GM19468 (cell line): ENCODE measurements around the gene NRXN3.

Experiments
- ATAC-seq: cut with Tn5 transposase; IDR thresholded peaks from one replicate; pipeline ENCODE4 v1.9.1; 2021; ENCODE audit warnings: mild to moderate bottlenecking, moderate library complexity, moderate number of reproducible peaks; ENCODE audit not compliant: unreplicated experiment; ENCODE audit errors: extremely low read depth

NRXN3 gene

DNA sequence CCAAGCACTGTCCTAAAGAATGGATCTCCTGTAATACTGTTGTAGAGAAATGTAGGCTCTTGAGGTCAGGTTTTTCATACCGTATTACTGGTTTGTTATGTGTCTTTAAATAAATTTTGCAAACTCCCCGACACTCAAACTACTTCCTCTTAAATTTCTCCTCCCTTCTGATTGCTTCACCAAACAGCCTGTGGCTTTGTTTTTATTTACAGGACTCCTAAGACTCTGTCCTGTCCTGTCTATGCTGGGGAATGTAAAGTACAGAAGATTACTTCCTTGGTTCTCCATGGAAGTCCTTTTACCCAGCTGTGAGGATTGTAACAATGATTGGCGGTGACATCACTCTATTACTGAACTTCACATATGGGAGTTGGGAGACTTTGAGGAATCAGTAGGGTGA lies 1167.6 kb downstream of the NRXN3 start:
- ATAC-seq, result no peak

DNA sequence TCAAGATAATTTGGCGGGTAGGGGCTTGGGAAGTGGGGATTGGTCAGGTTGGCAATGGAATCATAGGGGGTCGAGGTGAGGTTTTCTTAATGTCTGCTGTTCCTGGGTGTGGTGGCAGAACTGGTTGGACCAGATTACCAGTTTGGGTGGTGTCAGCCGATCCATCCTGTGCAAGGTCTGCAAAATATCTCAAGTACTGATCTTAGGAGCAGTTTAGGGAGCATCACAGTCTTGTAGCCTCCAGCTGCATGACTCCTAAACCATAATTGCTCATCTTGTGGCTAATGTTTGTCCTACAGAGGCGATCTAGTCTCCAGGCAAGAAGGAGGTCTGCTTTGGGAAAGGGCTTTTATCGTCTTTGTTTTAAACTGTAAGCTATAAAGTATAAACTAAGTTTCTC lies 1172.8 kb downstream of the NRXN3 start:
- ATAC-seq, result no peak

DNA sequence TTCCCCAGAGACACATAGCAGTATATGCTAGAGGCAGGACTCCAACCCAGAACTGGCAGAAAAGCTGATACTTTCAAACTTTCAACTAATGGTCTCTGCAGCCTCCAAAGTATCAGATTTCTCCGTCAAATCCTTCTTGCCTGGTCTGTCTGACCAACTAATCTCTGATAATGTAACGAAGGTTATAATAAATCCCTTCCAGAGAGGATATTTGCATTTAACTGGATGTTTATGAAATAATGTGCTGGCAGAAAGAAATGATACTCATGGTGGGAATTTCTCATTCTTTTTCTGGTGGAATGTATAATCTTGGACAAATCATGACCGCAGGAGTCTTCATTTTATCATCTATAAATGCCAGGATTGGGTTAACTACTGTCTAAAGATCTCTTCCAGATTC lies 1180.8 kb downstream of the NRXN3 start:
- no peak for ATAC-seq

DNA sequence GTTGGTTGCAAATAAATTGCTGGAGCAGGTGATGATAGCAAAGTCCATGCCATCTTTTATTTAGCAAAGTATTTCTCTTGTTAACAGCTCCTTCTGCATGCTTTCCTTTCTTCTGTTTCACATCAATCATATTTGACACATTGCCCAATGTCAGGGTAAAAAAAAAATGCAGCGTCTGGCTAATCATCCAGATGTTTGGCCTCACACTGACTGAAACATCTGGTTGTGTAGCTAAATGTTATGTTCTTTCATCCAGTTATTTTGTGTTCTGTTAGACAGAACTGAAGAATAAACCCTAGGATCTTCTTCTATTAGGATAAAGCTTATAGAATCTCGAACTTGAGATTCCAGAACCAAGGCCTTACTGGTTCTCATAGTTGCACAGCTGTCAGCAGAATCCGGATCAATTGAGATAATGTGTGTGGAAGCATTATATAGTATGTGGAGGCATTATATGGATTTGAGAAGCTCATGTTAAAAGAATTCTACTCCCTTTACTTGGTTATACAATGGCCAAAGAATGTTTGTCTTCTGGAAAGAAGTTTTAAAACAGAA lies 1182.0 kb downstream of the NRXN3 start:
- ATAC-seq, result no peak

DNA sequence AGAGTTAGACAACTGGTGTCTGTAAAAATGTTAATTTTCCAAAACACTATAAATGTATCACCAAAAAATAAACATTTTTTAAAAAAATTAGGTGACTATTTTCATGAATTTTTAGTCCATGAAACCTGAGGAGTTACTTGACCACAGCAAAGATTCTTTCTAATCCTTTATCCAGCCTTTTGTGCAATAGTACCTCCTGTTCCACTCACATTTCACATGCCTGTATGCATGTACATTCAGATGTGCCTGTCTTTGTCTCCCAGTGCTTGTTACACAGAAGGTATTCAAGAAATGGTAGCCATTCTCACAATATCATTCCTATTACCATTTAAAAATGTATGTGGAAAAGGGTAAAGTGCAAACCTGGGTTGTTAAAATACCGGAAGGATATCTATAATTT lies 1184.2 kb downstream of the NRXN3 start:
- ATAC-seq, result no peak

DNA sequence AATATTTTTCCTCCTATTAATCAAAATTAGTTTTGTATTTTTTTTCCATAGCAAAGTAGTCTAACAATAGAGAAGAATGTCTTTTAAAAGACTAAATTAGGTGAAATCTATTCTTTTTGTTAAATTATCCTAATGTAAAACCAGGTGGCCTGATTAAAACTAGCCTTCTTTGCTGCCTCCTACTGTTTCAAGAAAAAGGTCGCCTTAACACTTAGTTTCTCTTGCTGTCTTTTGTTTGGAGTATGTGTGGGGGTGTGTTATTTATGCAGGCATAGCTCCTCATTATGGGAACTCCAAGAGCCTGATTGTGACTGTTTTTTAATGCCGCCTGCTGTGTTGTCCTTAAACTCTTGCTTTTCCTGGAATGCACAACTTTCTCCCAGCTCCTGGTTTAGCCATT lies 1185.9 kb downstream of the NRXN3 start:
- no peak for ATAC-seq

DNA sequence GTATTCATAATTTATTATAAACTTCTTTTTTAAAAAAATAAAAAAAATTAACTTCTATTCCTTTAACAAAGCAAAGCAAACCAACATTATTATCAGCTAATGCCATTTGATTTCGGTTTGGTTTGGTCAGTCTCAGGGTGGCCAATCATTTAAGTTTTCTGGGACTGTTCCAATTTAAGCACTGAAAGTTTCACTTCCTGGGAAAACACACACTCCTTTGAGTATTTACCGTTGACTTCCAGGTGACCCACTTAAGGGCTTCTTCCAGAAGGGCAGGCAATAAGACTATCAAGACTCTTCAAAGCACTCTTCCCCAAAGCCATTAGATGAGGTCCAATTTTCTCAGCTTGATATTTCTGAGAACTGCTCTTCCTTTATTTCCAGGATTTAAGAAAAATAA lies 1187.1 kb downstream of the NRXN3 start:
- no peak for ATAC-seq

DNA sequence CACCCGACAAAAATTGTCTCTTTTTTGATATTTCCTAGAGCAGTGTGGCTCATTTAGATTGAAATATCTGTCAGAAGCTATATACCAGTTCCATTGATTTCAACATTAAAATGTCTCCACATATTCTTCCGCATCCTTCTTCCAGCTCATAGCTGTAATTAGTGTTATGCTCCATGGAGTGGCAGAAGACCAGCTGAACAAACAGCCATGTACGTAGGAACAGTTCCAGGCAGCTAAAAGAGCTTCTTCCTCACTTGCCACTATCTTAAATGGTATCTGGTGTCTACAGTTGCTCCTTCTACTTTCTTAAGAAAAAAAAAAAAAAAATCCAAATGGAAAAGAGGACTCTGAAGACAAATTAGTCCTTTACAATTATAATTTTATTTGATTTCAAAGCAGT lies 1193.1 kb downstream of the NRXN3 start:
- no peak for ATAC-seq

DNA sequence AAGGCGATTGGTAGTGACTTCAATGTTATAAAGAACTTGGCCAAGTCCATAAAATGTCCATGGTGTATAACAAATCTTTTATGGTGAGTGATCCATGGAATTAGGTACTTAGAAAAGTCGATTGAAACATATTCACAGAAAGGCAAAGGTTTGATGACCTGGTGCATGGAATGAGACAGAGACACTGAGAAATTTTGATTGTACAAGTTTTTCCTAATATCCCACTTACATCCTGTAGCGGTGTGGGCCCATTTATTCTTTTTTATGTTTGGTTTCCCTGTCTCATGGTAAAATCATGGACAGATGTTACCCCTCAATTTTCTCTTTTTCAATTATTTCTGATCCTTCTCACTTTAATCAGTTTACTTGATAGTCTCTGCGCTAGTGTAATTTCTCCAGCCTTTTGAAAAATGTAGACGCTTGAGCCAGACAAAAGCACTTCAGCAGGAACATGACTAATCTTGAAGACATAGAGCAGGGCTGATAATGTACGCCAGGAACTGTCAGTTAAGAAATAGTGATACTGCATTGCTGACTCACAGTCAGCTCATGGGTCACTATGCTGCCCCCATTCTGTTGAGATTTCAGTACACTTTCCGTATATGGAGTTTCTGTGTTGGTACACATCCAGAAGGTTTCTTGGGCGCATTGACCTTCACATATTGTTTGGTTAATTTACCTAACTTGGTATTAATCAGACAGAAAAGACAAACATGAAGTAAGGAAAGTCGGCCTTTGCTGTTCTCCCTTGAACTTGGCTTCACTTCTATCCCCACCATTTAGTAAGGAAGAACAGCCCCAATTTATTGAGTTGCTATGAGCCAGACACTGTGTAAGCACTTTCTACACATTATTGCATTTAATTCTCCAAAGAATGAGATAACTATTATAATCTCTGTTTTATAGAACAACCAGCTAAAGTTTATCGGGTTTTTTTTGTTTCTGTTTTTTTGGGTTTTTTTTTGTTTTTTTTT lies 1199.5 kb downstream of the NRXN3 start:
- ATAC-seq, result no peak

DNA sequence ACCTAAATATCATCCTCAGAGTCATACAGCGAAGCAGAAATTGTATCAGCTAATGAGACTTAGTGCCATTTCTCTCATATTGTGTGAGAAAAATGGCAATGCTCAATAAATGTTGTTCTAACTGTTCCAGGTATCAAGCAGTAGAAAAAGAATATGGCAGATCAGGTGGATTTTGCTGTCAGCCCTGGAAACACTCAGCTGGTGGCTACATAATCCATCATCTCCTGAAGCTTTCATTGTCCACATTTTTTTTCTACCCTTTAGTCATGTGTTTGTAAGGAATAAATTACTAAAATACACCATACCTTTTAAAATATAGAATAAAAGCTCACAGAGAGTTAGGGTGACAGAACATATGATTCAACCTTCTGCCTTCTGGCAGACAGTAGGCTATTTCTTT lies 1200.8 kb downstream of the NRXN3 start:
- no peak for ATAC-seq

DNA sequence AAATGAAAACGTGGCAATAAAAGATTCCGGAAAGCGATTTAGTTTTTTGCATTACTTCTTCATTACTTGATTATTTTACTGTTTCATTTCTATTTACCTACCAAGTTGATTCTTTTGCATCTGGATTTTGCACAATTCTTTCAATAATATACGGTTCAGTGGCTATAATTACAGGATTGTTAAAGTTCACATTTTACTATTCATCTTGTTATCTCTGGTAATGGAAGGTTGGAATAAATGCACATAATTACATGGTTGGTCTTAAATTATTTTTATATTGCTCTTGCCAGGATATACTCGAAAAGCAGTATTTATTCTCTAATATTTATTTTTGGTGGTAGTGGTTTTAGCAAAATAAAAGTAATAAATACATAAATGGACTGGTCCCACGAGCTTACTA lies 1203.3 kb downstream of the NRXN3 start:
- ATAC-seq, result no peak

DNA sequence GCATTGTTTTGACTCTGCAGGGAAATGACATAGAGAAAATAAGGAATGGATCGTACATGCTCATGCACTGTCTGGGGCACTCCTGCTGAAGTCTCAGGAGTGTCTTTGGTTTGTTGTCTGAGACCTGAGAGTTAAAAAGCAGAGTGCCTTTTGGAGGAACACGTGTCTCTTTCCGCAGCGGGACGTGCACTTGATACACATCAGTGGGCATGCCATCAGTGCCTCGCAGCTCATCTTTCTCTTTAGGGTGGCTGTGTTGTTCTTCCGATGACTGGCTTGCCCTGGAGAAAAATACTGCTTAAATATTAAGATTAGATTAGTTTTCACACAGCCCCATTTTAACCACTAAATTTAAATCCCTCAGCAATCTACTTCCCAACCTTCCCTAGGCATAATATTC lies 1205.2 kb downstream of the NRXN3 start:
- ATAC-seq, result no peak

DNA sequence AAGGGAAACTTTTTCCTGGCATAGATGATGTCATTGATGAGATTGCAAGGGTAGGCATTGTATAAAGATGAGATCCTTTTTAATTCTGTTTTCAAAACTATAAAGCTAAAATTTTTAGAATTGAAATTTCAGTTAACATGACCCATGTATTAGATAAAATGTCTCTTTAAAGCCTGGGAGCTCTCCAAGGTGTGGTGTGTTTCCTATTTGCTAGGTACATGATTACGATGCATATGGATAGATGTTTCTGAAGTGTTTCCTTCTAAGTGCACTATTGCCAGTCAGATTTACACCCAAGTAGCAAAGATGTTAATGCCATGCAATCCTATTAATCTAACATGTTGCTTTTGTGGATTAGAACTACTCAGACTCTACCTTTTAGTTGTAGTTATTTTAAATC lies 1206.4 kb downstream of the NRXN3 start:
- ATAC-seq, result no peak

DNA sequence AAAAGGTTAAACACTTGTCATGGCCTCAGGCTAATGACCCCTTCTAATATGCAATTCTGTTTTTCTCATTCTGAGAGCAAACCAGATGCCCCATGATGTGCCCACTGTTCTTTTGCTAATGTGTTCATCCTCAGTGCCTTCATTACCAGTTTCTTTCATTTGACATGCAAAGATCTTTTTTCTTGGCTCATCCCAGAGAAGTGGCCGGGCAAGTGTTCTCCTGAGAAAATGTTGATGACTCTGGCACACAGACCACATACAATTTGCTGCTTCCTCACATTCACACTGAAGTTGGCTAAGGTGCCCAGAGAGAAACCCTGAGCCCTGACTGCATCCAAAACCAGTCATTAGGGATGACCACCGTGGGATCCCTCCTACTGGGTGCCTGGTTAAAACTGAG lies 1207.8 kb downstream of the NRXN3 start:
- ATAC-seq, result no peak

DNA sequence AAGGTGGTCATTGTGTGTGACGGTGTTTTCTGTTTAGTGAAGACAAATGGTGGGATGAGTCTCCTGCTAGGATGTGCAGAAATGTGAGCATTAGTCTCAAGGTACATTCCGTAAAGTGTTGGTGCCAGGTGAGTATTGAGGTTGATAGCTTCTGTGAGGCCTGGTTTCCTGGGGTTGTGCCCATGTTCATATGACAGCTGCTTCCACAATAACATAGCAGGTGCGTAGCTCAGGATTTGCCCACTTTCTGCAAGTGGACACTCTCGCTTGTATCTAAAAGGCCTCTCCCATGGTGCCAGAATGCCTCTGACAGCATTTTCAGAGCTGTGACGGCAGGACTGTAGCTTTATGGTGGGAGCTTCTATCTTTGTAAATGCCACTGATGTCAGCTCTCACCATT lies 1209.1 kb downstream of the NRXN3 start:
- no peak for ATAC-seq

DNA sequence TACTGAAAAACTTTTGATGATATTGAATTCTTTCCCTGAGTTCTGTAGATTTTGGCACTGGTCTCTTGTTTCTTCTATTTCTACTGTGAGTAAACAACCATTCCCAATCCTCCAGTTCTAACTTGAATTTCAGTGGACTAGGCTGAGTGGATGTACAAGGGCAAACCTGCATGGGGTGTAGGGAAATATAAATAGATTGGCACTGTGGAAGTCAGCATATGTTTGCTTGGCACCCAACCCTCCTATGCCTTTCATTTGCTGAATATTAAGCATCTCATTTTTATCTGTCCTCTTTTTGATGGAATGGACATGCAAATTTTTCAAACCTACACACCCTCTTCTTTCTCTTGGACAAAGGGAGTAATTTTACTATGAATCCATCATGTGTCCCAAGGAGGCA lies 1212.9 kb downstream of the NRXN3 start:
- no peak for ATAC-seq

DNA sequence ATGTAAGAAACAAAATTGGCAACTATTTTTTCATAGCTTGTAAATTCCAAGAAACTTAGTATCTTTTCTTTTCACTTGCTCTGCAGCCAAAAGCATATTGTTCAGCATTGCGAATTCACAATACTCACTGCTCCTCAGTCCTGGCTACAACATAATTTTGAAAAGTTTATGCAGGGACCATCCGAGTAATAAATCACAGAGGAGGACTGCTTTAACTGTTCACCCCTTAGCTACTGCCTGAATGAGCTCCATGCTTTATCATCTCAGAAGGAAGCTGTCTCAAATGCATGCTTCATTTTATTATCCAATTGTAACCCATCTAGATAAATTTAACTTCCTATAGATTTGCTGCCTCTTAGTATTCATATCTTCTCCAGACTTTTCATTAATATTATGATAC lies 1213.3 kb downstream of the NRXN3 start:
- no peak for ATAC-seq

DNA sequence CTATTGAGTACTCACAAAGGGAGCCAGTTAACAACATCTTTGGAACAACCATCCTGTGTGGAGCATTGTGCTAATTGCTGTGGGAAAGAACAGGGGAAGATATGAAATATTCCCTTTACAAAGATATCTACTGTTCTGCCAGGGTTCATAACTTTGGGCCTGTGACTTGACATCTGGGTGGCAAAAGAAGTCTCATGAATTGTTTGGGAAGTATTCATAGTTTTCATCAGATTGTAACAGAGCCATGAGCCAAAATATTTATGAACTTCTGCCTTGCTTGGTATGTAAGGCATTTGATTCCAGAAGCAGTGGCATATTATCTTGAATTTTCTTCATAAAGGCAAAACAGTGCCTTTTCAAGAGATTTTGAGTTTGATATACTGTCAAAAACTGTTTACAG lies 1224.9 kb downstream of the NRXN3 start:
- no peak for ATAC-seq

DNA sequence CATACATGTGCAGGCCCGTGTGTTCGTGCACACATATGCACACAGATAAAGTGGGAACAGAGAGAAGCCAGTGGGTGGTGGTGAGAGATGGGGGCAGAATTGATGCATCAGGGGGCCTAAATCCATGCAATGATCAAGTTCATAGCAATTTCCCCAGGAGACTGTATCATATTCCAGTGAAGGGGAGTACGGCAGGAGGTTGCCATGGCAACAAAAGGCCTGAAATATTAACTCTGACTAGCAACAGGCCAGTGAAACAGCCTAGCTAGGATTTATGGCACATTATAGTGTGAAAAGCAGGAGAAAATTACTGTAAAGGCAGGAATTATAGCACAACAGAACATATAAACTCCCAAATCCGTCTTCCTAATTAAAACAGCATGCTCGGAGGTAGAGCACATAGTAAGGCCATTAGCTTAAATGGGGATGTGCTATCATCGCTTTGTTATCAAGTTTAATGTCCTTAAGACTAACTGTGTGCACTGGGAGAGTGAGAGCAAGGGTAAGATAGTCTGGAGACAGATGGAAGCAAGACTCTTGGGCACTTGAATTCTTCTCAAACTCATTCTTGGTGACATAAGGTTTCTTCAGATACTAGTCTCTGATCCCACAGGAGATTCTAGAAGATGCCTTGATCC lies 1234.8 kb downstream of the NRXN3 start:
- ATAC-seq, result no peak

DNA sequence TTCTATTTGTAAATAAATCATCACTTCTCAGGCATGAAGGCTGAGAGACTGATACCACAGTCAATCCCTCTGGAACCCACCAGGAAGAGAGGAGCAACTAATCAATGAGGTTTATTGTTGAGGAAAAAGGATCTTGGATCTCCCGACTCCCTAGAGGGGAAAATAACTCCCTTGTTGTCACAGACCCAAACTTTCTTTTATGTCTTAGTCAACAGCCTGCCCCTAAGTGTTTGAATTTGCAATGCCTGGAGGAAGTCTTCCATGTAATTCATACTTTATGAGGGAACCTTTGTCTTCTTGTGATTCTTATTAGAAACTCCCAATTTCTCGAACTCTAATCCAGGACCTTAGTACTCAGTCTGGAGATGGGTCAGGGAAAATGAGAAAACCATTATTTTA lies 1235.3 kb downstream of the NRXN3 start:
- ATAC-seq, result no peak

DNA sequence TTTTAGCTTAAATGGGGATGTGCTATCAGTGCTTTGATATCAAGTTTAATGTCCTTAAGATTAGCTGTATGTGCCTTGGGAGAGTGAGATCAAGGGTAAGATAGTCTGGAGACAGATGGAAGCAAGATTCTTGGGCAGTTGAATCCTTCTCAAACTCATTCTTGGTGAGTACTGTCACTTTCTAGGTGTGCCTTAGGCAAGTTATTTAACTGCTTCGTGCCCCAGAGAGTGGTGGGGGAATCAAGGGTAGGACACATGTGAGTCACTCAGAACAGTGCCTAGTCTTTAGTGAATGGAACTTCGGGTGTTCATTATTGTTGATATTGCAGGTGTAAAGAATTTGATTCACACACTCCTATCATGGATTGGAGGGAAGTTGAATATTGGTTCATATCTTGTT lies 1237.4 kb downstream of the NRXN3 start:
- ATAC-seq, result no peak
